HG02642 (cell line): ENCODE data around the gene TMSB4X.
"Not testable (repeated sequence)": the region's sequence is repeated elsewhere in the genome, so short reads cannot be mapped to it uniquely, and the experiment has no call there.

ENCODE experiments used
- ATAC-seq: cut with Tn5 transposase; IDR thresholded peaks from one replicate; pipeline ENCODE4 v1.9.1; 2021; ENCODE audit warnings: mild to moderate bottlenecking; ENCODE audit not compliant: unreplicated experiment, poor library complexity

The TMSB4X gene

DNA sequence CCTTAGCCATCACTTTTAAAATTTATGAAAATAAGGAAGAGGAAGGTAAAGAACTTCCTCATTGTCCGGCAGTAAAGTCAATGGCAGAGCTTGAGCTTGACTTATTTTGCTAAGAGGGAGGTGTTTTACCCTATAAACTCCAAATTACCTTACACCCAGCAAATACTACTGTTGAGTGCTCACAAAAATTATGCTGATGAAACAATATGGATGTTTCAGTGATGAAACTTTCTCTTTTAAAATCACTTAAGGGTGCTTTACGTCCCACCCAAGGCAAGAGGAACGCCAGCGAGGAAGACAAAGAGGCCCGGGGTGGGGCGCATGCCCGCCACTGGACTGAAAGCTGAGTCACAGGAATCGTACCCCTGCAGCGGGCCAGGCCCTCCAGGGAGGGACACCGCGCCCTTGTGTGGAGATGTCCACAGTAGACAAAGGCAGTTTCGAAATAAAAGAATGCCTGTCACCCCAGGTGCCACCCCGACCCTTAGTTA is 560 bp upstream of the TMSB4X start:
- ATAC-seq: peak; percentile 10

- ATAC-seq: no peak
Measured at GRCh38 chrX:12975670-12975965, 708 bp downstream of the TMSB4X start.

- no peak for ATAC-seq
Measured at GRCh38 chrX:12975991-12976558, 1.2 kb downstream of the TMSB4X start.

- ATAC-seq: not testable (repeated sequence)
Measured at GRCh38 chrX:12976819-12977732, 2.2 kb downstream of the TMSB4X start.

- no peak for ATAC-seq
Measured at GRCh38 chrX:12977761-12978204, 2.9 kb downstream of the TMSB4X start.

DNA sequence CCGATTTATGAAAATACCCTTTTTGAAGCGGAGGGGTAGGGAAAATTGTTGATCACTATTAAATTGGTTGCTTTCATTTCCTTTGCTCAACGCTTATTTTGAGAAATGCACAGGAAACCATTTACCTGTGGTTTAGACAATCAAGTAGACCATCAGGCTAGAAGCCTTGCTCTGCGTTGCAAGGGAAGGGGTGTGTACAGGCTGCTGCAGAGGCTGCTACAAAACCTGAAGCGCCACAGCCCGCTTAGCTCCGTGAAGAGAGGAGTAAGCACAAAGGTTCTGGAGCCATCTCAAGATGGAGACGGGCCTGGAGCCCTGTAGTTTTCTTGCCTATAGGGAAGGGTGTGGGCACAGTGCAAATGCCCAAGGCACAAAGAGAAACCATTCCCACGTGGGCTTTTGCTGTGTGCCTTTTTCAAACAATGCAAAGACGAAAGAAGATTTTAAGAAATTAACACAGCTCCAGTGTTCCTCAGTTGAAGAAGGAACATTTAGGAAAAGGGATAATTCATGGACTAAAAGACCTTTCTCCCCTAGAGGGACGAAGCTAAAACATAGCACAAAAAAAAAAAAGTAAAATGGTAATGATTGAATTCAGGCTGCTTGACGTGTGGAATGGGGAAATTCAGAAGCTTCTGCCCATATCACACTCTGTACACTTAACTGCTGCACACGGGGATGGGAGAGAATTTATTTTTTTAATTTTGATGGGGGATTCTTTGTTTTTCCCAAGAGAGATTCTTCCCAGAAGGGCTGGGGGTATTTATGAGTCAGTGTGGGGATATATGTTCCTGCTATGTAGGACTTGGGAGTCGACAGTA is 3.5 kb downstream of the TMSB4X start:
- peak; percentile 36 for ATAC-seq

GRCh38 chrX:12979026-12979607 is 4.2 kb downstream of the TMSB4X start:
- ATAC-seq: no peak

DNA sequence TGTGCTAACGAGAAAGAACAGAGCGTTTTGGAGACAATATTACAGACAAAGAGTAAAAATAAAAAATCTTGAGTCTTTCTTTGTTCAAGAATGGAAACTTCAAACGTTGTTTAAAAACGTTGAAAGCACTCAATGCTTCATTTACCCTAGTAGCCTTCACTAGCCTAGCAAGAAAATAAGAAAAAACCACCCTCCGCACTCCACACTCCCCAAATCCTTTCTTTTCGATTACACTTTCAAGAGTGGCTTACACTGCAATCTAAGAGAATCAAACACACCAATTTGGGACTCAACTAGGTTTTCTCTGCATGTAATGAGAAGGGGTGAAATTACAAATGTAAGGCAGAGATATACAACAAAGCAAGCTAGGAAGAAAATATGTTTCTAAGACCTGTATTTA is 4.7 kb downstream of the TMSB4X start:
- ATAC-seq: no peak

DNA sequence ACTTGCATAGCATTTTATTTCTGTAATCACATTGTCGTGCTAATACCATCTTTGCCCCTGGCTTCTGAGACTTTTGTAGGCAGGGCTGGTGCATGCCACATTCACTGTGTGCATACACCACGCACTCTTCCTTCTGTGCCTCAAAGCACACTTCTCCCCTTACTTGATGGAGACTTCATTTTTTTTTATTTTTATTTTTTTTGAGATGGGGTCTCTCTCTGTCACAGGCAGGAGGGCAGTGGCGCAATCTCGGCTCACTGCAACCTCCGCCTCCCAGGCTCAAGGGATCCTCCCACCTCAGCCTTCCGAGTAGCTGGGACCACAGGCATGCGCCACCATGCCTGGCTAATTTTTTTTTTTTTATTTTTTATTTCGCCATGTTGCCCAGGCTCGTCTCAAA is 5.1 kb downstream of the TMSB4X start:
- not testable (repeated sequence) for ATAC-seq

- ATAC-seq: no peak
Measured at GRCh38 chrX:12981880-12982279, 7.0 kb downstream of the TMSB4X start.

DNA sequence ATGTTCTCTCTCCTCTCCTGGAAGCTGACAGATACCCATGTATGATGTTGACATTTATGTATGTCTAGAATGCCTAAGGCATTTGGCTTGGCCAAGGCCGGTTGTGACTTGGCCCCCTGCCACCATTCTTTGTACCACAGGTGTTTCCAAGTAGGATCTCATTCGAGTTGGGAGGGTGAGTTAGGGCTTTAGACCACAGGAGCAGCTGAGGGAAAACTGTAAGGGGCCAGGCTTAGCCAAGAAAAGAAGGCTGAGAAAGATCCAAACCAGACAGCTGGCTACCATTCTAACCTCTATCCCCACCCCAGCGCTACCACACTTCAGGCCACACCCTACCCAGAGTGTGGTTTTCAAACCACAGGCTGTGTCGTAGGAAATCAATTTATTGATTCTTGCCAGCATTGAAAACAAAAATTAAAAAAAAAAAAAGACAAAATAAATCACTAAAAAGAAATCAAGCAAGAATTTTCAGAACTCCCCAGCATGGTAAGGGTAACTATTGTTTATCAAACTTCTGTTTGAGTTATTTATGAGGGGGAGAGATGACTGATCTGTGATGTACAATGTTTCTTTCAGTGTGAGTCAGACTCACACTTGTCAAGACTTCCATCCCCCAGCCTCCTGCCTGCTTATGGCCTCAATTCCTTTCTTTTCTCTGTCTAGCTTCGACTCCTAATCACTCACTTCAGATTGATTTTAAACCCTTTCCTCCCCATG is 9.9 kb downstream of the TMSB4X start:
- ATAC-seq: peak; percentile 67

DNA sequence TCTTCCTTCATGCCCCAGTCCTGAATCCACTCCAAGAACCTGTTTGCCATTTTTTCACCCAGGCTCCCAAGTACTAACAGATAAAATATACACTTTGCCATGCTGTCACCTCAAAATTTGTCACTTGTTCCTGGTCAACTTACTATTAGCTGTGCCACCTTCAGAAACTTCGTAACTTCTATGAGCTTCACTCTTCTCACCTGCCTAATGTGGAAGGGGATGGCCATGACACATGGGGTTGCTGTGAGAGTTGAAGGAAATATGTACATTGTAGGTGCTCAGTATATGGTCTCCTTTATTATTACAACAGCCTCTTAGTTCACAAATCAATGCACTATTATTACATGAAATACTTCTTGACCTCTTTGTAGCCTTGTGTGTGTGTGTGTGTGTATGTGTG is 10.4 kb downstream of the TMSB4X start:
- no peak for ATAC-seq

DNA sequence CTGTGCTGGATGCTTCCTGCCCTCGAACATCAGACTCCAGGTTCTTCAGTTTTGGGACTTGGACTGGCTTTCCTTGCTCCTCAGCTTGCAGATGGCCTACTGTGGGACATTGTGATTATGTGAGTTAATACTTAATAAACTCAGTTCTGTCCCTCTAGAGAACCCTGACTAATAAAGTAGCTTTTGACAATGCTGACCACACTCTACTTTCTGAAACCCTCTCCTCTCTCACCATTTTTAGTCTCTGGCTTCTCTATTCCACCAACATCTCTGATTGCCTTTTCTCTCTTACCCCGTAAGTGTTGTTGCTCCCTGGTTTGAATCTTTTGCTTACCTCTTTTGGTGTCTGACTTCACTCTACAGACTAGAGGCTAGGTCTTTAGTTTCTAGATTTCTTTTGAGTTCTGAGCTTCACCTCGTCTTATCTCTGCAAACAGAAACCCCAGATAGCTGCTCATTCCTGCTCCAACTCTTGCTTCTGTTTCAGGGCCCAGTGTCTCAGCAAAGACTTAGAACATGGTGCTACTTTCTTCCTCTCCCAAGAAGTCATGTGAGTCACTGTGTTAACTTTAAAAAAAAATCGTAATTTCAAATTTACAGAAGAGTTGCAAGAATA is 11.4 kb downstream of the TMSB4X start:
- peak; percentile 39 for ATAC-seq

DNA sequence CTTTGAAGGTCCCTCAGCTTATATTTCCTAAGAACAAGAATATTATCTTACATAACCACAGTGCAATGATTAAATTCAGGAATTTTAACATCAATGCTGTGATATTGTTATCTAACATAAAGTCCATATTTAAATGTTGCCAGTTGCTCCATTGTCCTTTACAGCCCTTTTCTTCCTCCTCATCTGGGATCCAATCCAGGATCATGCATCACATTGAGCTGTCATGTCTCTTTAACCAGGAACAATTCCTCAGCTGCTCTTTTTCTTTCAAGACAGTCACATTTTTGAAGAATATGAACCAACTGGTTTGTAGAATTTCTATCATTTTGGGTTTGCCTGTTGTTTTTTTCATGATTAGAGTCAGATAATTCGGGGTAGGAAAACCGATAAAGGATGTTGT is 12.0 kb downstream of the TMSB4X start:
- no peak for ATAC-seq

- ATAC-seq: no peak
Measured at GRCh38 chrX:12987340-12987739, 12.4 kb downstream of the TMSB4X start.

DNA sequence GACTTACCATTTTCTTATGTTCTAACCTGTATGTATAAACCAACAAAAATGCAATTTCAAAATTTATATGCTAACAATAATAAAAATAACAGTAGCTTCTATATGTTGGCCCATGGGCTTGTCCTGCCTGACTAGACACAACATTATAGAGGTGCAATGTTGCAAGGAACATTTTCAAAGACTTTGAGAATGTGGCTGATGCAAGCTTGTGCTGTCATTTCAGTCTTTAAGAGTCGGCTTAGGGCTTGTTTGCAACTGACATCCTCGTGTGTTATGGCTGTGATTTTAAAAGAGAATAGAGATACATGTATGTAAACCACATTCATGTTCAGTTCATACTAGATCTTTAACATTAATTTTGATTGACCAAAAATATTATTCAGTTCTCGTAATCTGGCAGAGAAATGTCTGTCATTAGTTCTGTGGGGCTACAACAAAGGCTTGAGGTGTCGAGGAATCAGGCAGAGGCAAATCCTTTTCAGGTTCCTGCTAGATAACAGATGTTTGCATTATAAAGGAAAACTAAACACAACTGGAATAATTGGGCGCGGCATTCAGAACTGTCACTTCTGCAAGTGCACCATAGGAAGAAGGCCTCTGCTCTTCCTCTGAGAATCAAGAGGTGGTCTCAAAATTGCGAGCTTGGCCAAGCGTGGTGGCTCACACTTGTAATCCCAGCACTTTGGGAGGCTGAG is 13.1 kb downstream of the TMSB4X start:
- no peak for ATAC-seq

DNA sequence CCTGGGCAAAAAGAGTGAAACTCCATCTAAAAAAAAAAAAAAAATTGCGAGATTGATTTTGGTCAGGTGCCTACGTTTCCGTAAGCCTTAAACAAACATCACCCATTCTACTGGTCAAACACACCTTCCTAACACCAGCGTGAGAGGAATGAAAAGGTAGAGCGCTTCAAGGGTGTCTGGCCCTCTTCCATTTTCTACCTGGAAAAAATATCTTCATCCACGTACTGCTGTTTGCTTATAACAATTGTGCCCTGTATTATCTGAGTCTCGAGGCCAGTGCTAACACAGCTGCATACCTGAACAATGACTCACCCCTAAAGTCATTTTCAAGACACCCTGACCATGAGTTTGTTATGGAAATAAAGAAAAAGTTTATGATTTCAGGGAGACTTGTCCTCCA is 13.9 kb downstream of the TMSB4X start:
- ATAC-seq: no peak

- ATAC-seq: no peak
Measured at GRCh38 chrX:12989461-12989860, 14.6 kb downstream of the TMSB4X start.

DNA sequence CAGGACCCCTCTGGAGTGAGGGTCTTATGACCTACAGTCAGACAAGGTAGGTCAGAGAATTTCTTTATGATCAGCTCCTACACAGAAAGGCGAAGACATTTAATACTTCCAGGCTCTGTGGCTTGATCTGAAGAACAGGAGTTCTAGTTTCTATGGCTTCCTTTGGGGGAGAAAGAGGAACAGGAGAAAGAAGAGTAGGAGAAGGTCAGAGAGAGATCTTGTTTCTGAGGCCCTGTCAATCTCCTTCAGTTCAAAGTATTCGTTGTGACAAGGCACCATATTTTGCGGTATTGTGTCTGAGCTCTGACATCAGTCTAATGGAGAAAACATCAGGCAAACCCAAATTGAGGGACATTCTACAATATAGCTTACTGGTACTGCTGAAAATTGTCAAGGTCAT is 16.7 kb downstream of the TMSB4X start:
- ATAC-seq: no peak
